ENCODE measurements around the gene TYRP1. TPM values are rescaled to one million over a fixed set of nuclear protein-coding genes. Genes with fewer than 3 reads are reported as not detected.

The TYRP1 gene
- total RNA-seq (2021) (0.94 and 1.5 TPM in 2 replicates), Bru-seq, nascent RNA (percentile 19 among the genes with signal in this experiment), BruChase-seq, experiment 1, labeled RNA remaining after a 2-hour chase (percentile 14 among the genes with signal in this experiment), BruChase-seq, experiment 2, labeled RNA remaining after a 6-hour chase (percentile 19 among the genes with signal in this experiment)
- long read RNA-seq, partial matches to known transcripts: 0 of 1 reads
- long read RNA-seq, other reads (novel, unspliced or antisense): 1 of 1 reads

- H3K4me3 ChIP-seq (ENCODE audit: low read depth, low read length, poor library complexity, severe bottlenecking): no peak within 1 kb of the TSS
- intact Hi-C loops (cut with micrococcal nuclease; ENCODE audit: unreplicated experiment): no loop called here
- H3K9me3 ChIP-seq (ENCODE audit: low read depth, low read length, poor library complexity, severe bottlenecking): no peaks in the 10 kb centered on the region
- H3K27me3 ChIP-seq (replicated peaks; ENCODE audit: insufficient read depth, low read depth, low read length, poor library complexity): no peaks in the 10 kb centered on the region
- ChIA-PET POLR2A (ENCODE audit: low non-redundant PET) (no interaction called here), CTCF (no interaction called here)
- no peak within 1 kb of the TSS for H3K27ac ChIP-seq (ENCODE audit: low read depth, low read length, poor library complexity, severe bottlenecking)
- H3K36me3 ChIP-seq (ENCODE audit: insufficient read depth, low read length, poor library complexity, severe bottlenecking): no peaks in the 10 kb centered on the region
- BruUV-seq (replicated peaks): no TSS peak
- TF ChIP-seq, protein P1, sequence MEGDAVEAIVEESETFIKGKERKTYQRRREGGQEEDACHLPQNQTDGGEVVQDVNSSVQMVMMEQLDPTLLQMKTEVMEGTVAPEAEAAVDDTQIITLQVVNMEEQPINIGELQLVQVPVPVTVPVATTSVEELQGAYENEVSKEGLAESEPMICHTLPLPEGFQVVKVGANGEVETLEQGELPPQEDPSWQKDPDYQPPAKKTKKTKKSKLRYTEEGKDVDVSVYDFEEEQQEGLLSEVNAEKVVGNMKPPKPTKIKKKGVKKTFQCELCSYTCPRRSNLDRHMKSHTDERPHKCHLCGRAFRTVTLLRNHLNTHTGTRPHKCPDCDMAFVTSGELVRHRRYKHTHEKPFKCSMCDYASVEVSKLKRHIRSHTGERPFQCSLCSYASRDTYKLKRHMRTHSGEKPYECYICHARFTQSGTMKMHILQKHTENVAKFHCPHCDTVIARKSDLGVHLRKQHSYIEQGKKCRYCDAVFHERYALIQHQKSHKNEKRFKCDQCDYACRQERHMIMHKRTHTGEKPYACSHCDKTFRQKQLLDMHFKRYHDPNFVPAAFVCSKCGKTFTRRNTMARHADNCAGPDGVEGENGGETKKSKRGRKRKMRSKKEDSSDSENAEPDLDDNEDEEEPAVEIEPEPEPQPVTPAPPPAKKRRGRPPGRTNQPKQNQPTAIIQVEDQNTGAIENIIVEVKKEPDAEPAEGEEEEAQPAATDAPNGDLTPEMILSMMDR (conservative IDR thresholded peaks at IDR 0.05; ENCODE audit: low read depth, low read length): no peak
- TF ChIP-seq EZH2 (IDR thresholded peaks at IDR 0.05; ENCODE audit: borderline replicate concordance, low read depth, low read length, poor library complexity, severe bottlenecking): no peak
- DNase-seq (ENCODE audit: low spot score): no peak
- peaks cover 19% of the 10 kb centered on the region for H3K4me1 ChIP-seq (ENCODE audit: insufficient read depth, low read length, poor library complexity, severe bottlenecking)
Observed at GRCh38 chr9:12693141-12693540, at the start of gene TYRP1. TSS of gene TYRP1 (plus strand) at chr9:12693385. CDS start at chr9:12693997, 612 bp downstream.

GRCh38 chr9:12643686-12644085, 49.5 kb upstream of the TYRP1 start:
- no peak for DNase-seq (ENCODE audit: low spot score)
- intact Hi-C loops (cut with micrococcal nuclease; ENCODE audit: unreplicated experiment): no loop called here
- BruUV-seq (replicated peaks): no TSS peak
- Histone ChIP-seq H3K27ac (ENCODE audit: low read depth, low read length, poor library complexity, severe bottlenecking) (no peak overlapping the region), H3K36me3 (ENCODE audit: insufficient read depth, low read length, poor library complexity, severe bottlenecking) (no peaks in the 10 kb centered on the region), H3K9me3 (ENCODE audit: low read depth, low read length, poor library complexity, severe bottlenecking) (no peaks in the 10 kb centered on the region), H3K27me3 (replicated peaks; ENCODE audit: insufficient read depth, low read depth, low read length, poor library complexity) (no peaks in the 10 kb centered on the region), H3K4me3 (ENCODE audit: low read depth, low read length, poor library complexity, severe bottlenecking) (no peak overlapping the region), H3K4me1 (ENCODE audit: insufficient read depth, low read length, poor library complexity, severe bottlenecking) (no peaks in the 10 kb centered on the region)
- POLR2A ChIA-PET (ENCODE audit: low non-redundant PET): no interaction called here
- CTCF ChIA-PET: no interaction called here
- no peak for TF ChIP-seq EZH2 (IDR thresholded peaks at IDR 0.05; ENCODE audit: borderline replicate concordance, low read depth, low read length, poor library complexity, severe bottlenecking)
- TF ChIP-seq, protein P1 (conservative IDR thresholded peaks at IDR 0.05; ENCODE audit: low read depth, low read length): no peak

DNA sequence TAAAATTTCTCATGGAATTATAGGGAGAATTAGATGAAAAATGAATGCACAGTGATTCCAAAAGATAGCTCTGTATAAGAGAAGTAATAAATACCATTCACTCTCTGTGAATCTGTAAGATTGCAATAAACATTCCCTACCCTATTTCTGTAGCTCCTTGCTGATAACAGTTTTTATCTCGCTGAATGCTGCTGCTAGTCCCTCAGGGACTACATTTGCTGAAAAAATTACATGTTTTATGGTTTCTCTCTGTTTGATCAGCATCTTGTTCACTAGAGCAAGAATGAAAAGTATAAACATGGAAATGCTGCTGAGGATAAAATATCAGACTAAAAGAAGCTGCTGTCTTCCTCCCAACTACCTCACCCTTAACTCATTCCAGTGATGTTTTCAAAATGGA, 44.3 kb upstream of the TYRP1 start:
- no TSS peak for BruUV-seq (replicated peaks)
- intact Hi-C loops (cut with micrococcal nuclease; ENCODE audit: unreplicated experiment): no loop called here

More for the DNA sequence above, 44.3 kb upstream of the TYRP1 start:
- Histone ChIP-seq H3K36me3 (ENCODE audit: insufficient read depth, low read length, poor library complexity, severe bottlenecking) (no peaks in the 10 kb centered on the region), H3K9me3 (ENCODE audit: low read depth, low read length, poor library complexity, severe bottlenecking) (no peaks in the 10 kb centered on the region), H3K27ac (ENCODE audit: low read depth, low read length, poor library complexity, severe bottlenecking) (no peak overlapping the region), H3K4me3 (ENCODE audit: low read depth, low read length, poor library complexity, severe bottlenecking) (no peak overlapping the region), H3K4me1 (ENCODE audit: insufficient read depth, low read length, poor library complexity, severe bottlenecking) (peaks cover 8% of the 10 kb centered on the region), H3K27me3 (replicated peaks; ENCODE audit: insufficient read depth, low read depth, low read length, poor library complexity) (no peaks in the 10 kb centered on the region)
- DNase-seq (ENCODE audit: low spot score): no peak
- CTCF ChIA-PET: no interaction called here
- TF ChIP-seq, protein P1 (conservative IDR thresholded peaks at IDR 0.05; ENCODE audit: low read depth, low read length): no peak
- TF ChIP-seq EZH2 (IDR thresholded peaks at IDR 0.05; ENCODE audit: borderline replicate concordance, low read depth, low read length, poor library complexity, severe bottlenecking): no peak
- POLR2A ChIA-PET (ENCODE audit: low non-redundant PET): no interaction called here

Measured in A673 (cell line).